HG02938 (cell line): ENCODE results near the gene BMP7.

Source experiments
- ATAC-seq: cut with Tn5 transposase; IDR thresholded peaks from one replicate; pipeline ENCODE4 v1.9.1; 2021; ENCODE audit warnings: mild to moderate bottlenecking, moderate library complexity; ENCODE audit not compliant: unreplicated experiment

The BMP7 gene

DNA sequence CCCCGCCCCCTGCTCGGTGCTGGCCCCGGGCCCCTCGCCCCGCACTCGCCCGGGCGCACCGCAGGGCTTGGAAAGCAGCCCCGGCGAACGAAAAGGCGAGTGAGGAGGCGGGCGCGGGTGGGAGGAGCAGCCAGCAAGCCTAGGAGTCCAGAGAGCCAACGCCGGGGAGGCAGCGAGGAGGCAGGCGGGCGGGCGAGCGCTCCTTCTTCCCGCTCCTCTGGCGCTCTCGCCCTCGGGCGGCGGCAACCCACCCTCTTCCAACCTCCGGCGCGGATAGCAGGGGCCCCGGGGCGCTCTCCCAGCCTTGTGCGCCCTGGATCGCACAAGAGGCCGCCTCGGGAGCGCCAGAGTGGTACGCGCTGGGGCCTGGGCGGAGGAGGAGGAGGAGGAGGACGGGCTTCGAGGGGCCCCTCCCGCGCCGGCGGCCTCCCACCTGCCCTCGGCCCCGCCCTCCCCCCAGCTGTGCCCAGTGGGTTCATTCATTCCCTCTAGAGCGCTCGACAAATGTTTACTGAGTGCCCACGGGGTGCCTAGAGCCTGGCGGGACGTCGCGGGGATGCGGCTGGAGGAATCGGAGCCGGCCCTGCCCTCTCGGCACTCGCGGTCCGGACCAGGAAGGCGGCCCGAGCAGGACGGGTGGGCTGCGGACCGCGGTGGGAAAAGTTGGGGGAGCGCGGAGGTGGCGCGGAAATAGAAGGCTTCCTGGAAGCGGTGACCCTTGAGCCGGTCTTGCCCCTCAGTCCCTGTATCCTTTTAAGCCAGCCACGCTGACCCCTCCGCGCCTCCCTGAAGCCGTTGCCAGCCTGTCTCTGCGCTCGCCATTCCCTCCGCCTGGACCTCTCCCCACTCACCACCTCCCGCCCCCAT is at the start of gene BMP7:
Gene BMP7 (minus strand): TSS at position 351 of the 867 bp plus-strand sequence. CDS start 519 bp downstream, outside the sequence.
- ATAC-seq, result no peak

- no peak for ATAC-seq
Observed at GRCh38 chr20:57315976-57316480, 49.6 kb upstream of the BMP7 start.

DNA sequence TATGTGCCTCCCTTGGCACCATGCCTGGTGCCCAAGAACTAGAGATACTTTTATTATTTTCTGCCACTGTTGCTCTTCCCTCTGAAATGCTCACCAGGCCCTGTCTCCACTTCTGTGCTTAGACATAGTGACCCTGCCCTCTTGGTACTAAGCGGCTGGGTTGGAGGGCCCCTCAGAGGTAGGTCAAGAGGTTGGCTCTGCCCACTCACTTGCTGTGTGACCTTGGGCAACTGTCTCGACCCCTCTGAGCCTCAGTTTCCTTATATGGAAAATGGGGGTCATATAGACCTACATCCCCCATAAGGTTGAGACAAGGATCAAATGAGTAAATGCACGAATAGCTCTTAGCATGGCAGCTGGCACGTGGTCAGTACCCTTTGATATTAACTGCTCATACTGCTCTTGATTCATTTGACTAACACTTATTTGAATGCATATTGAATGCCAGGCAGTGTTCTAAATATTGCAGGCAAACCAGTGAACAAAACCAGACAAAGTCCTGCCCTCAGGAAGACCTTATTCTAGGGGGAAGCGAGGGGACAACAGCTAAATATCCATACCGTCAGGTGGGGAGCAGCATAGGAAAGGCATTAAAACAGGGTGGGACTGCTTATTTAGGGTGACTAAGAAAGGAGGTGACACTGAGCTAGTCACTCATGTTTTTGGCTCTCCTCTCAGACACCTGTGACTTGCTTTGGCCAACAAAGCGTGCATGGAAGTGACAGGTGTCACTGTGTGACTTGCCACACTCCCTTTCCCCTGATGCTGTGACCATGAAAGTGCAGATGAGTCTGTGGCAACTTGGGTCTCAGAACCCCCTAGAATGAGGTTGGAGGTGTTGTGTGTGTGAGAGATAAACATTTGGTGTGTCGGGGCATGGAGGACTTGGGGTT is 48.9 kb upstream of the BMP7 start:
- no peak for ATAC-seq

DNA sequence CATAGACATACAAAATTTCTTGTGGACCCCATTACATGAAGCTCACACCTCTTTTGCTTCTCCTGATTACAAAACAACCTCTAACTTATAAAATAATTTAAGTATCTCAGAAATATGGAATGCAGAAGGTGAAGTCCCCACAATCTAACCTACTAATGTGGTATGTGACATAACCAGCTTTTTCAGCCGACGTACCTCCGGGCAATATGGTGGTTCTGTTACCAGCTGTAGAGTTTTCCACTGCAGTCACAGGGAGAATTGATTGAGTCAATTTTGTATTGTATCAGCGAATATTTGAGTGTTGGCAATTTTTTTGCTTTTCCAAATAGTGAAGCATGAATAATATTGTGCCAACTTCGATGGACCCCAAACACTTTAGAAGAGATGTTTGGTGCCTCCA is 47.5 kb upstream of the BMP7 start:
- ATAC-seq, result no peak

DNA sequence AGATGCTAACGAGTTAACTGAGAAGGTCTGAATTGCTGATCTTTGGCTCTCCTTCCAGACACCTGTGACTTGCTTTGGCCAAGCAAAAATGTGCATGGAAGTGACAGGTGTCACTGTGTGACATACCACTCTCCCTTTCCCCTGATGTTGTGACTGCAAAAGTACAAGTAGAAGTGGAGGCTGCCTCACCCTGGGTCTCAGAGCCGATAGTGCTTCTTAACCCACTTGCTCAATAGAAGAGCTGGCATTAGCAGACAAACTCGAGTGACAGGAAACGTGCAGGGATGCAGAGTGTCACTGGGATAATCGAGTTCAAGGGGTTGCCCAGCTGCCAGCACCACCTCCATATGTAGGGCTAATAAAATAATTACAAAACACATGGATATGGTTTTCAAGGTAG is 46.8 kb upstream of the BMP7 start:
- ATAC-seq, result no peak

DNA sequence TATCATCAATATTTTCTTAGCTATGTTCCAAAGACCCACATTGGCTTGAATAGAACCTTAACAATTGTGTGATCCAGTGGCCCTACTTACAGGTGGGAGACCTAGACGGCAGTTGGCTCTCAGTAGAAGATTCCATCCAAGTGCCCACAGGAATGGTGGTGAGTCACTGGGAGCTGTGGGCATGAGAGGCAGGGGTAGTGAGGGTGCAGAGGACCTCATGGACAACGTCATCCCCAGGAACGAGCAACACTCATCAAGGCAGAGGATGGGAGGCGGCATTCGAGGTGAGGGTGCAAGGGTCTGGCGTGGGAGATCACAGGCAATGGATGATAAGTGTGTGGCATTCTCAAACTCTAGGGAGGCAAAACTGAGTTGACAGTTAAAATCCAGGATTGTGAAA is 45.7 kb upstream of the BMP7 start:
- no peak for ATAC-seq

- ATAC-seq, result no peak
Observed at GRCh38 chr20:57310821-57311514, 44.5 kb upstream of the BMP7 start.

- no peak for ATAC-seq
Observed at GRCh38 chr20:57309544-57310115, 43.2 kb upstream of the BMP7 start.

GRCh38 chr20:57308451-57309271 is 42.2 kb upstream of the BMP7 start:
- no peak for ATAC-seq

- ATAC-seq, result no peak
Observed at GRCh38 chr20:57306747-57307146, 40.3 kb upstream of the BMP7 start.

- ATAC-seq, result no peak
Observed at GRCh38 chr20:57301026-57301425, 34.6 kb upstream of the BMP7 start.

GRCh38 chr20:57298457-57298856 is 32.0 kb upstream of the BMP7 start:
- ATAC-seq, result no peak

DNA sequence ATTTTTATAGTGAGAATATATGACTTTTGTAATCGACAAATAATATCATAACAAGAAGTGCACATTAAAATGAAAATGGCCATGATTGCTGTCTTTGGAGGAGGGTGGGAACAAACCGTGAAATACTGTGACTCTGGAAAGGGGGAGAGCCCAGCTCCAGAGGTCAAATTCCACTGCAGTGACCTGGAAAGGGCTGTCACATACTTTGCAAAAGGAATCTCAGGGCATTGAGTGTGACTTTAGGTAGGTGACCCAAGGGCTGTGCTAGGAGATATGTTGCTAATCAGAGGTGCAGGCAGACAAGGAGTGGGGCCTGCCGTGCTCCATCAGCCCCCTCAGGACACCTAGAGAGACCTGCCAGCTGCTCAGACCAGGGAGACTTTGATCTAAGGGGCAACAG is 28.1 kb upstream of the BMP7 start:
- no peak for ATAC-seq

DNA sequence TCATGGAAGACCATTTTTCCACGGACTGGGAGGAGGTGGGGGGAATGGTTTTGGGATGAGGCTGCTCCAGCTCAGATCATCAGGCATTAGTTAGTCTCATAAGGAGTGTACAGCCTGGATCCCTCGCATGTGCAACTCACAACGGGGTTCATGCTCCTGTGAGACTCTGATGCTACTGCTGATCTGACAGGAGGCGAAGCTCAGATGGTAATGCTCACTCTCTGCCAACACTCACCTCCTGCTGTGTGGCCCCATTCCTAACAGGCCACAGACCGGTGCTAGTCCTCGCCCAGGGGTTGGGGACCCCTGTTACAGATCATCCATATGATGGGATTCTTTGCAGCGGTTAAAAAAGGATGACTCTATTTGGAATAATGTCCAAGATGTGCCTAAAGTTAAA is 27.6 kb upstream of the BMP7 start:
- ATAC-seq, result no peak

GRCh38 chr20:57292611-57293010 is 26.2 kb upstream of the BMP7 start:
- ATAC-seq, result no peak

DNA sequence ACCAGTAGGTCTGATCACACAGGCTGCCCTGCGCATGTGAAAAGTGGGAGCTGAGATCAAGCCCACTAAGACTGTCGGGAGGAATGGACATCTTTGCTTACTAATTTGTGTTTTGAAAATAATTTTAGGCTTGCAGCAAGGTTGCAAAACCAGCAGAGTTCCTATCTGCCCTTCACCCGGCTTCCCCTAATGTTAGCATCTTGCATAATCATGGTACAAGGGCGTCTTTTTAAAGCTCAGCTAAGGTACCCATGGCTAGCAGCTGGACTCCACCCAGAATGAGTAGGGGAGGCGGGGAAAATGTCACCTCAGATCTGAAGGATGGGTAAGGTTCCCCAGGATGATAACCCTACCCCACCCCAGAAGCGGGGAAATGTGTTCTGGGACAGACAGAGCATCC is 25.3 kb upstream of the BMP7 start:
- ATAC-seq, result no peak

GRCh38 chr20:57291003-57291402 is 24.6 kb upstream of the BMP7 start:
- ATAC-seq, result no peak

DNA sequence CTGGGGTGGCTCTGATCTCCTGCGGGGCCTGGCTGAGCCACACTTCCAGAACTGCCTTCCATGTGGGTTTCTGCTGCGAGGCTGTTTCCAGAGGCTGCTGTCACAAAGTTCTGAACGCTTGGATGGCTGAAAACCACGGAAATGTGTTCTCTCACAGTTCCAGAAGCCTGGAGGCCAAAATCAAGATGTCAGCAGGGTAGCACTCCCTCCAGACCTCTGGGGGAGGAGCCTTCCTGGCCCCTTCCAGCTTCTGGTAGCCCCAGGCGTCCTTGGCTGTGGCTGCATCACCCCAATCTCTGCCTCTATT is 23.7 kb upstream of the BMP7 start:
- no peak for ATAC-seq

DNA sequence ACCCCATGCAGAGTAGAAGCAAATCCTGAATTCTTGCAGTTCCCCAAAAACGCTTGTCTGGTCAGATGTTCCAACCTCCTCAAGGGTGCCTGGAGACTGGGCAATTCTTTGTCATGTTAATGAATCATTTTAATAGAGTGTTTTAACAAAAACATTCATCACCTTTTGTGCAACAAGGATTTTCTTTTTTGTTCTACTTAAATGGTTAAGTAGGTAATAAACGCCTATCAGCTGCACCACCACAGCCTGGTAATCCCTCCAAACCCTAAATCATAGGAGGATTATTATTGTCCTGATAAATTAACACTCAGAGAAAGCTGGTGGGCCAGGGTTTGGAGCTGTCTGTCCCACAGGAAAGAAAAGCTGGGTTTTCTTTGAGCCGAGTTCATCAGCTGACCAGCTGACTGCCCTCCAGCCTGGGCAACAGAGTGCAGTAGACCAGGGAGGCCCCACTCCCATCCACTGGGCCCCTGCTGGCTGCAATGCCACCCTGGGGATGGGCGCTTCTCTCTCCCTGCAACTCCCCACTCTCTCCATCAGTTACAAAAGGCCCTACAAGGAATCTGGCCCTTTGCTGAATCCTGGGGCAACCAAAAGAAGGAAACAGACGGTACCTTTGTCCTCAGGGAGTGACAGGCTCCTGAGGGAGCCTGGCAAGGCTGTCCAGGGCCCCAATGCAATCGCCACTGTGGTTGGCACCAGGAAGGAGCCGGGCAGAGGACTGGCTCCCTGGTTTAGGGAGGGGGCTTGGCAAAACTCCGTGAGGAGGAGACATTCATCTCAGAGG is 23.1 kb upstream of the BMP7 start:
- ATAC-seq, result no peak
